ENCODE results near the gene SLIT3. TPM values are rescaled to one million over a fixed set of nuclear protein-coding genes. Genes with fewer than 3 reads are reported as not detected.

SLIT3 gene
- total RNA-seq, 4 donors from 2014 or later = 46.3 to 89.0 (median 68.0) TPM

- no peak for TF ChIP-seq CTCF (IDR thresholded peaks at IDR 0.05)
- DNase-seq (ENCODE audit: low spot score) (no peak), ATAC-seq (ENCODE audit: low FRiP score) (no peak)
Observed at GRCh38 chr5:169154679-169155078, 146.3 kb downstream of the SLIT3 start.

- ATAC-seq (ENCODE audit: low FRiP score) (peak; percentile 70), DNase-seq (ENCODE audit: low spot score) (no peak)
- TF ChIP-seq CTCF (IDR thresholded peaks at IDR 0.05) = no peak
Observed at GRCh38 chr5:169153405-169153804, 147.5 kb downstream of the SLIT3 start.

DNA sequence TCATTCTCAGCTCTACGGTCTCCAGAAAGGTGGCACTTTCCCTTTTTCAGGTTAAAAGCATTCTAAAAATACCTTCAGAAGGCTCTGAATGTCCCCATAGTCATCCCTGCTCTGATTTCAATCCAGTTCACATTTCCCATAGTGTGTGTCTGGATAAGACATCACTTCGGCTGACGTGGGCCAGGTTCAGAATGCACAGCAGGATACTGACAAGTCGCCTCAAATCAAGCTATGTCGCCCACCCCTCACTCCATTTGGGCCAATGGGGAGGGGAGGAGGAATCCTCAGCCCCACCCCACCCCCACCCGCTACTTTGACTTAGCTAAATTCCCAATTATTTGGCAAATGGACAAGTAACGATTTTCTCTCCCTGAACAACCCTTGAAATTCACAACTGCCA is 148.0 kb downstream of the SLIT3 start:
- no peak for ATAC-seq (ENCODE audit: low FRiP score)
- no peak for TF ChIP-seq CTCF (IDR thresholded peaks at IDR 0.05)
- DNase-seq (ENCODE audit: low spot score) = no peak

DNA sequence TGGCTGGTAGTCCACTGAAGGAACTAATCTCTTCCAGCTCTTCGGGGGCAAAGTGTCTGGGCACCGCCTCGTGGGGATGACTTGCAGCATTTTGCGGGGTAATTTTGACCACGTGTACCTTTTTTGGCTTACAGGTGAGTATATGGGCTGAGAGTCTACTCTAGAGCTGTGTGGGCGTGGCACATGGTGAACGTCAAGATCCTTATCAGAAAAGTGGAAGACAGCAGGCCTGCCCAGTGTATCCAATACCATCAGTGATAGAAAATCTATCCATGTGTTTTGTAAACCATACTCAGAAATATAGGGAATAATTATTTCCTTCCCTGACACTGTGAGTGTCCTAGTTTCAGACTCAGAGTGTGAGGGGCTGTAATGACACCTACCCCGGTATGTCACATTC is 148.5 kb downstream of the SLIT3 start:
- TF ChIP-seq CTCF (IDR thresholded peaks at IDR 0.05) = no peak
- ATAC-seq (ENCODE audit: low FRiP score) = no peak

DNA sequence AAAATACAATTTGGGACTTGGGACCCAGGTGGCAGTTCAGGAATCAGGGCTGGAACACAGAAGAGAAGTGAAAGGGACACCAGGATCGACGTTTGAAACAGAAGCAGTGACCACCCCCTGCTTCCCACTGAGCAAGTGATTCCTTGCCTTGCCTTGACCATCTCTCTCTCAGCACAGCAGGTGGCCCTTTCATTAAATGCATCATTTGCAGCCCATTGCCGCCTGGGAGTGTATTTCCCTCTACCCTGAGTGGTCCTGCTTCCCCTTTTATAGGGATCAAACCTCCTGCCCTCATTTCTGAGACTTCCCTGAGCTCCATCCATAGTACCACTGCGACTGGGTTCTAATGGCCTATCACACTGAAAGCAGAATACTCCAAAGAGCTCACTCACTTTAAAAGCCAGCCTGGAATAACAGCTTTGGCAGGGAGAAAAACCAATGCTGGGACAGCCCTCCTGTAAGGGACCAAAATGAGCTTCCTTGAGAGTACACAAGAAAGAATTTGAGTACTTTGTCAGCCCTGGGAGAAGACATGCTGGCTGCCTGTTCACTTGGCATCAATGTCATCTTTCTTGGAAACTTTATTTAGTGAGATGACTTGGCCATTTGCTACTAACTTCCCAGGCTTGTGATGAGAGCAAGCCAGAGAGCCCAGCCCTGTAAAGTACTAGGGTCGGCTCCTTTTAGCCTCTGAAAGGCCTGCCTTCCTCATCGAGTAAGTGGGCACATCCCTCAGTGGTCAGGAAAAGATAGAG is 149.7 kb downstream of the SLIT3 start:
- TF ChIP-seq CTCF (IDR thresholded peaks at IDR 0.05) = no peak
- no peak for DNase-seq (ENCODE audit: low spot score)
- no peak for ATAC-seq (ENCODE audit: low FRiP score)

More for the DNA sequence above, 148.5 kb downstream of the SLIT3 start:
- no peak for DNase-seq (ENCODE audit: low spot score)

DNA sequence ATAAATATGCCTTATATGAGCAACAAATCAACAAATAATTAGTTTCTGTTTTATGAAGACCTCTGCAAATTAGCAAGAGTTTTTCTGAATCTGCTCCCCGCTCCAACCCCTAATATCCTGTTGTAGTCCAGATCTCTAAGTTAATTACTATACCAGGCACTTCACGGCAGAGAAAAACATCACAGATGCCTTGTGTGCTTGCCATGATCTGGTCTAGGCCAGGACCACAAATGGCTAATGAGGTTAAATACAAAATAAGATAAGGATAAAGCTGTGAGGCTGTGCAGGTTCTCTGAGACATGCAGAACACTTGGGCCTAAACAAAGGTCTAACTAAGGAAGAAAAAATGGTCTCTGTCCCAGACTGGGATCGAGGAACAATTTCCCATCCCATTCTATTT is 150.8 kb downstream of the SLIT3 start:
- no peak for TF ChIP-seq CTCF (IDR thresholded peaks at IDR 0.05)
- DNase-seq (ENCODE audit: low spot score) (no peak), ATAC-seq (ENCODE audit: low FRiP score) (no peak)

DNA sequence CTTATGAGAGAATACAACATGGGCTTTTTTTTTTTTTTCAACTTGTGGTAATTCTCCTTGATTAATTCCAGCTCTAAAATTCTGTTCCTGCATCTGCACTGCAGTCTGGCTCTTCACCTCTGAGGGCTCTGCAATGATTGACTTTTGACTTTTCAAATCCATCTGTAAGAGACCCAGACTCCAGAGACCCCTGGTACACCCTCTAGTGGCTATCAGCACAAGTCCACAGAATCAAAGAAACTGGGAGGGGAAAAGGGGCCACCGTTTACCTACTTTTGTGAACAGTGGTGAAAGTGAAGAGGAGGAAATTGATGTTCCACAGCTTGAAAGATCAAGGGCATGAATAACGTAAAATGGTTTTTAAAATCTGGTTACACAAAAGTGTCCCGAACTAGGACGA is 151.6 kb downstream of the SLIT3 start:
- no peak for TF ChIP-seq CTCF (IDR thresholded peaks at IDR 0.05)
- ATAC-seq (ENCODE audit: low FRiP score) (no peak), DNase-seq (ENCODE audit: low spot score) (no peak)

All from omental fat pad (tissue), 4 donors.